Erythroblast (primary cell): ENCODE measurements around the gene SNRK.

ENCODE experiments used
- GATA1 ChIP-seq: IDR thresholded peaks from 2 replicates; pipeline ENCODE4 v1.6.1; 2011; ENCODE audit warnings: low read depth, mild to moderate bottlenecking, control low read depth, low read length, moderate library complexity
- POLR2A ChIP-seq: IDR thresholded peaks from 2 replicates; pipeline ENCODE4 v1.6.1; 2011; ENCODE audit warnings: mild to moderate bottlenecking, low read length

GRCh38 chr3:43335799-43336198, 49.5 kb downstream of the SNRK start:
- TF ChIP-seq POLR2A, result no peak
- TF ChIP-seq GATA1, result no peak
